SK-N-MC (cell line): ENCODE measurements around the gene ALDH1L1.

Experiments
- DNase-seq: peaks from one replicate; pipeline ENCODE4 v3.0.0-alpha.2; 2011; ENCODE audit warnings: low read depth, low spot score
- H3K27ac ChIP-seq: fragments of 200-600 bp; sonication (generic); 2 replicates; pipeline ENCODE4 v1.5.1; 2016; ENCODE audit warnings: mixed run types
- H3K36me3 ChIP-seq: fragments of 200-600 bp; sonication (generic); 2 replicates; pipeline ENCODE4 v1.6.1; 2017; ENCODE audit warnings: antibody characterized with exemption, low read length, mixed read lengths; ENCODE audit not compliant: insufficient read depth
- H3K4me3 ChIP-seq: fragments of 200-600 bp; sonication (generic); 2 replicates; pipeline ENCODE4 v1.5.1; 2016
- H3K9ac ChIP-seq: fragments of 200-600 bp; sonication (generic); 2 replicates; pipeline ENCODE4 v1.8.0; 2017; ENCODE audit warnings: mixed run types, mixed read lengths; ENCODE audit not compliant: insufficient read length
- H3K9me3 ChIP-seq: fragments of 200-600 bp; sonication (generic); 2 replicates; pipeline ENCODE4 v1.6.1; 2017; ENCODE audit warnings: low read depth, mild to moderate bottlenecking, antibody characterized with exemption, low read length, moderate library complexity, mixed read lengths
- EZH2 ChIP-seq: fragments of 200-600 bp; sonication (generic); IDR thresholded peaks from one replicate; pipeline ENCODE4 v1.6.1; 2017; ENCODE audit warnings: antibody characterized with exemption
- FOXP2 ChIP-seq: optimal IDR thresholded peaks from 2 replicates; pipeline ENCODE3; 2011; ENCODE audit warnings: mild to moderate bottlenecking, moderate library complexity; ENCODE audit not compliant: insufficient read depth; ENCODE audit errors: extremely low read length, control extremely low read depth
- POLR2AphosphoS5 ChIP-seq: IDR thresholded peaks from 2 replicates; pipeline ENCODE4 v1.6.1; 2012; ENCODE audit warnings: mild to moderate bottlenecking, low read depth, low read length, borderline replicate concordance

Gene ALDH1L1

GRCh38 chr3:126136428-126137220, 43.8 kb downstream of the ALDH1L1 start:
- H3K27ac ChIP-seq = no peak overlapping the region
- H3K36me3 ChIP-seq = no peaks in the 10 kb centered on the region
- no peak overlapping the region for H3K4me3 ChIP-seq
- TF ChIP-seq FOXP2 = no peak
- TF ChIP-seq EZH2 = no peak
- TF ChIP-seq POLR2AphosphoS5 = no peak
- no peak for DNase-seq
- H3K9me3 ChIP-seq = no peaks in the 10 kb centered on the region
- H3K9ac ChIP-seq = no peak overlapping the region

DNA sequence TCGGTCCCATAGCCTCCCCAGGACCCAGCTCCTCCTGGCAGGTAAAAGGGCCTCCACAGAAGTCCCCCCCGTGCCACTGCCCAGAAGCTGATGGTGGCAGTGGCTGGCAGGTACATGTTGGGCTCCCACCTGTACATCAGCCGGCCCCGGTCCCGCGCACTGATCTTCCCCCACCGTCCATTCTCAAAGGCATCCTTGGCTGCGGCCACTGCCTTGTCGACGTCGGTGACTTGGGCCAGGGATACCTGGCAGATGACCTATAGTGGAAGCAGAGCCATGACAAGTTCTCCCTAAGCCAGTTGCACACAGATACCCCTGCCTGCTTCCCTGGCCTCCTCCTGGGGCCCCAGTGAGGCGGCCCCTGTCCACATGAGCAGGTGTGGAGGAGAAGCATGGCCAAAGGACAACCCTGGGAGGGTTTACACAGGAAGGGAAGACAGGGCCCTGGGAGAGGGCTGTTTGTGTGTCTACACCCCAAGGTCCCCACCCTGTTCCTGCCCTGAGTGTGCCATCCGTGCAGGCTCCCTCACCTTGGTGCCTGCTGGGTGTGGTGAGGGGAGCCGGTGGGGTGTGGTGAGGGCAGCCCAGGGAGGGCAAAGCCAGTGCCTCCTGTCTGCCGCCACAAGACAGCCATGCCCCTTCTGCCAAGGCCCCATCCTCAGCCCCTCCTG, 44.8 kb downstream of the ALDH1L1 start:
- no peak for DNase-seq
- no peak overlapping the region for H3K9ac ChIP-seq
- no peak overlapping the region for H3K4me3 ChIP-seq
- H3K9me3 ChIP-seq = no peaks in the 10 kb centered on the region
- TF ChIP-seq EZH2 (no peak), FOXP2 (no peak), POLR2AphosphoS5 (no peak)
- H3K27ac ChIP-seq = no peak overlapping the region
- H3K36me3 ChIP-seq = no peaks in the 10 kb centered on the region

- TF ChIP-seq EZH2 = no peak
- TF ChIP-seq FOXP2 = no peak
- no peak for TF ChIP-seq POLR2AphosphoS5
- H3K36me3 ChIP-seq = no peaks in the 10 kb centered on the region
- no peak overlapping the region for H3K9ac ChIP-seq
- DNase-seq = no peak
- H3K27ac ChIP-seq = no peak overlapping the region
- no peaks in the 10 kb centered on the region for H3K9me3 ChIP-seq
- no peak overlapping the region for H3K4me3 ChIP-seq
These were observed 45.3 kb downstream of the ALDH1L1 start for GRCh38 chr3:126135071-126135405.

- peak; percentile 32 for DNase-seq
- H3K9ac ChIP-seq = peak overlapping the region; percentile 51
- H3K36me3 ChIP-seq = no peaks in the 10 kb centered on the region
- no peaks in the 10 kb centered on the region for H3K9me3 ChIP-seq
- H3K27ac ChIP-seq = no peak overlapping the region
- TF ChIP-seq EZH2 (no peak), POLR2AphosphoS5 (no peak), FOXP2 (no peak)
- H3K4me3 ChIP-seq = no peak overlapping the region
These were observed 46.0 kb downstream of the ALDH1L1 start for GRCh38 chr3:126134219-126134975.

DNA sequence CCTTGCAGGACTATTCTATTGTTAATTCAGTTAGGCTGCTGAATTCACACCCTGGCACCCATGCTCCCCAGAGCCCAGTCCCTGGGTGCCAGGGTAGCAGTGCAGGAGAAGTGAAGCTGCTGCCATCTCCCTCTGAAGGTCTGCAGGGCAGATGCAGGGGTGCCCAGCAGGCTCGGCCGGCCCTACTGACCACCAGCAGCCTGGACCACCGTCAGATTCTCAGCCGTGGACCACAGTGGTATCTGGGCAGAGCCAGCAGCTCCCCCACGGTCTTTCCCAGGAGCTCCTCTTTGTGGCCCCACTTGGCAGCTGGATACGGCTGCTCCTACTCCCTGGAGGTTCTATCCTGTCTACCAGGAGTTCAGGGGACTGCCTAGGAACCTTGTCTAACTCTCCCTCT, 46.8 kb downstream of the ALDH1L1 start:
- DNase-seq = no peak
- TF ChIP-seq FOXP2 (no peak), EZH2 (no peak), POLR2AphosphoS5 (no peak)
- no peak overlapping the region; the same call in 1 of the 2 replicates for H3K4me3 ChIP-seq
- H3K9ac ChIP-seq = peak overlapping the region; percentile 51
- no peak overlapping the region for H3K27ac ChIP-seq
- H3K36me3 ChIP-seq = no peaks in the 10 kb centered on the region
- H3K9me3 ChIP-seq = no peaks in the 10 kb centered on the region

DNA sequence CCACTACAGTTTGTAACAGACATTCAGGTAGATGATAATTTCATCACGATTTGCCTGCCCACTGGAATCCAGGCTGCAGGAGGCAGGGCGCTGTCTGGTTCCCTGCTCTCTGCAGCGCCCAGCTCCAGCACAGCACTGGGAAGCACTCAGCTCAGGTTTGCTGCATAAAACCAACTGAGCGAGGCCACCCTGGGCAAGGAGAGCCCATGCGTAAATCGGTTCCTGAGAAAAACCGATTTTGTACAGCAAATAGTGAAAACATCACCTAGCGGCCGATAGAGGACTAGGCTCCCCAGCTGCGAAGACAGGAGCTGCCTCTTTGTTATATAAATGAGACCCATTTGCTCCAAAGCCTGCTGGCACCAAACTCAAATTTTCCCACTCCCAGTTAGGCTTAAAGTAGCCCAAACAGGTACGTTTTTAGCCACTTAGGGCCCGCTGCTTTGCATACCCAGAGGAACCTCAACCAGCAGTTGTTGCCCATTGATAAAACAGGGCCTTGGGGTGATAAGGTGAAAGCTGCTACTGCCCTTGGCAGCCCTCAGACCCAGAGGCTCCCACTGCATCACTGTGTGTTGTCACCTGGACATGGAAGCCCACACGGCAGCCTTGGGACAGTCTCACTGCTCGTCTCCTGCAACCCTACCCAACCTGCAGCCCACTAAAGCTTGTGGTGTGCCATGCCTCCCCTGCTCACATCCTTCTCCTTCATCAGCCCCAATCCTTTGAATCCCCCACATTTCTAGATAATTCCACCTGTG, 47.5 kb downstream of the ALDH1L1 start:
- Histone ChIP-seq H3K4me3 (no peak overlapping the region), H3K9ac (no peak overlapping the region), H3K9me3 (no peaks in the 10 kb centered on the region), H3K27ac (no peak overlapping the region), H3K36me3 (no peaks in the 10 kb centered on the region)
- DNase-seq = no peak
- TF ChIP-seq POLR2AphosphoS5 (no peak), EZH2 (no peak), FOXP2 (no peak)

- H3K27ac ChIP-seq = no peak overlapping the region
- no peak for TF ChIP-seq EZH2
- TF ChIP-seq FOXP2 = no peak
- TF ChIP-seq POLR2AphosphoS5 = no peak
- H3K9me3 ChIP-seq = no peaks in the 10 kb centered on the region
- no peak overlapping the region for H3K4me3 ChIP-seq
- no peaks in the 10 kb centered on the region for H3K36me3 ChIP-seq
- H3K9ac ChIP-seq = no peak overlapping the region
- DNase-seq = no peak
These were observed 48.3 kb downstream of the ALDH1L1 start for GRCh38 chr3:126131881-126132750.
